ENCODE measurements around the gene ANKRD27. TPM values are rescaled to one million over a fixed set of nuclear protein-coding genes. Genes with fewer than 3 reads are reported as not detected.

Gene ANKRD27
- total RNA-seq, 1 experiment from 2014 or later = 64.2 TPM

DNA sequence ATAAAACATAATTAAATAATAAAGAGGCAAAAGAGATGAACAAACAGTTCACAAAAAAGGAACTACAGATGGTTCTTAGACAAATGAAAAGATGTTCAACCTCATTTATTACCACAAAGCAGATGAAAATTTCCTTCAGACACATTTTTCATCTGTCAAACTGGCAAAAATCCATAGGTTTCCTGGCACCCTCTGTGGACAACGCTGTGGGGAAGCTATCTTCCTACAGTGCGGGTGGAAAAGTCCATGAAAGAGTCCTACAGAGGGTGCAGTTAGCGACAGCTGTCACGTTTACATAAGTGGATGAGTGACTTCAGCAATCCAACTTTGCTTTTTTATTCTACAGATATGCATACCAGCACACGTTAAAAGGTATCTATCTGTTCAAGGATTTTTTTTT, 124.3 kb downstream of the ANKRD27 start:
- POLR2A ChIA-PET = no interaction called here
- Histone ChIP-seq H3K36me3 (ENCODE audit: control insufficient read depth, insufficient read depth, low read length) (no peaks in the 10 kb centered on the region), H3K9me3 (ENCODE audit: control insufficient read depth, insufficient read depth, low read depth, low read length) (no peaks in the 10 kb centered on the region), H3K4me1 (ENCODE audit: control insufficient read depth, insufficient read depth, low read length) (no peaks in the 10 kb centered on the region), H3K4me3 (ENCODE audit: low read depth in 2 of 2, low read length in 2 of 2) (no peak overlapping the region), H3K27me3 (ENCODE audit: control insufficient read depth, insufficient read depth, low read length) (no peaks in the 10 kb centered on the region), H3K27ac (ENCODE audit: low read length) (no peak overlapping the region)
- no peak; the same call in 1 of the 2 replicates for ATAC-seq
- DNase-seq (ENCODE audit: low read depth, low spot score) = no peak
- TF ChIP-seq, protein P1, sequence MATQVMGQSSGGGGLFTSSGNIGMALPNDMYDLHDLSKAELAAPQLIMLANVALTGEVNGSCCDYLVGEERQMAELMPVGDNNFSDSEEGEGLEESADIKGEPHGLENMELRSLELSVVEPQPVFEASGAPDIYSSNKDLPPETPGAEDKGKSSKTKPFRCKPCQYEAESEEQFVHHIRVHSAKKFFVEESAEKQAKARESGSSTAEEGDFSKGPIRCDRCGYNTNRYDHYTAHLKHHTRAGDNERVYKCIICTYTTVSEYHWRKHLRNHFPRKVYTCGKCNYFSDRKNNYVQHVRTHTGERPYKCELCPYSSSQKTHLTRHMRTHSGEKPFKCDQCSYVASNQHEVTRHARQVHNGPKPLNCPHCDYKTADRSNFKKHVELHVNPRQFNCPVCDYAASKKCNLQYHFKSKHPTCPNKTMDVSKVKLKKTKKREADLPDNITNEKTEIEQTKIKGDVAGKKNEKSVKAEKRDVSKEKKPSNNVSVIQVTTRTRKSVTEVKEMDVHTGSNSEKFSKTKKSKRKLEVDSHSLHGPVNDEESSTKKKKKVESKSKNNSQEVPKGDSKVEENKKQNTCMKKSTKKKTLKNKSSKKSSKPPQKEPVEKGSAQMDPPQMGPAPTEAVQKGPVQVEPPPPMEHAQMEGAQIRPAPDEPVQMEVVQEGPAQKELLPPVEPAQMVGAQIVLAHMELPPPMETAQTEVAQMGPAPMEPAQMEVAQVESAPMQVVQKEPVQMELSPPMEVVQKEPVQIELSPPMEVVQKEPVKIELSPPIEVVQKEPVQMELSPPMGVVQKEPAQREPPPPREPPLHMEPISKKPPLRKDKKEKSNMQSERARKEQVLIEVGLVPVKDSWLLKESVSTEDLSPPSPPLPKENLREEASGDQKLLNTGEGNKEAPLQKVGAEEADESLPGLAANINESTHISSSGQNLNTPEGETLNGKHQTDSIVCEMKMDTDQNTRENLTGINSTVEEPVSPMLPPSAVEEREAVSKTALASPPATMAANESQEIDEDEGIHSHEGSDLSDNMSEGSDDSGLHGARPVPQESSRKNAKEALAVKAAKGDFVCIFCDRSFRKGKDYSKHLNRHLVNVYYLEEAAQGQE (IDR thresholded peaks at IDR 0.05; ENCODE audit: insufficient read depth in 1 of 2, low read depth in 2 of 2, low read length in 1 of 2) = no peak
- CTCF ChIA-PET = interaction anchor here (0.7 kb wide), 1 partner anchor 225 kb away, joined by 4 read pairs; no protein-coding TSS in a partner anchor
- no TSS peak for BruUV-seq (replicated peaks)
- in situ Hi-C loops (cut with HindIII; ENCODE audit: low pct_unique_long_range_greater_than_20kb, low sequenced_read_pairs) = no loop called here
- intact Hi-C loops (cut with micrococcal nuclease; ENCODE audit: unreplicated experiment) = no loop called here

Other genes with a start within 250 kb of the ANKRD27 start
- gene PDCD5, start 94.0 kb downstream of the ANKRD27 start, total RNA-seq (2021; ENCODE audit: unreplicated experiment) = 246 TPM
- gene RGS9BP, start 668 bp upstream of the ANKRD27 start, total RNA-seq (2021; ENCODE audit: unreplicated experiment) = 1.3 TPM
- 41.4 TPM for gene NUDT19, start 16.6 kb upstream of the ANKRD27 start, total RNA-seq (2021; ENCODE audit: unreplicated experiment)
- 0.33 TPM for gene TDRD12, start 44.6 kb upstream of the ANKRD27 start, total RNA-seq (2021; ENCODE audit: unreplicated experiment)
- gene SLC7A9, start 194.6 kb upstream of the ANKRD27 start, total RNA-seq (2021; ENCODE audit: unreplicated experiment) = 0.28 TPM

All from Panc1 (cell line).